ENCODE results near the gene TAF1B.

Gene TAF1B

DNA sequence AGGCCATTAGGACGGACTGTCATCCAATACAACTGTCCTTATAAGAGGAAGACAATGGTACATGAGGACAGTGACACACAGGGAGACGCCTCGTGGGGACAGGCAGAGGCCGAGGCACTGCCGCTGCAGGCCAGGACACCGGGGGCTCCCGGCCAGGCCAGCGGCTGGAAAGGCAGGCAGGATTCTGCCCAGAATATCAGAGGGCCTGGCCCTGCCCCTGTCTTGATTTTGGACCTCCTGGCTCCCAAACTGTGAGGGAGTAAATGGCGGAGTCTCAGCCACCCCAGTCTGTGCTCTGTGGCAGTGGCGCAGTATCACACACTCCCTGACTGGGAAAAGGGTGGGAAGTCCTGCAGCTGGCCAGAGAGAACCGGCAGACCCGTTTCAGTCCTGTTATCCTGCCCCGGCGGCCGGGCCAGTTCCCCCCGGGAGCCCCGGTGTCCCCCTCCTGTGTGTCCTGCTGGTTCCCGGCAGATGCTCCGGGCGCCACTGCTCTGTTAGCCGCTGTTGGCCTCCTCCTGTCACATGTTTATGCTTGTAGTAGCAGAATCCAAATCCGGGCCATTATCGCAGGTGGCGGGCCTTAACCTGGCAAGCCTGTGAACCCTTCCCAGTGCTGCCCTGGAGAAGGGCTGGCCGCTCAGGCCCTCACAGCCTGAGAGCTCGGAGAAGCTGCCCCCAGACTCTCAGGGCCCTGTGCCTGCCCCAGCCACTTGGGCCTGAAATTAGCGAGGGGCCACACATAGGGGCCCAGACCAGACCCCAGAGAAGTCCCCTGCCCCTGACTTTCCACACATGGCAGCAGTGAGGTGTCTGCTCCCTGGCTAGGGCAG, 31.4 kb upstream of the TAF1B start:
- in situ Hi-C loops (cut with HindIII; ENCODE audit: low pct_unique_long_range_greater_than_20kb, low sequenced_read_pairs): no loop called here

DNA sequence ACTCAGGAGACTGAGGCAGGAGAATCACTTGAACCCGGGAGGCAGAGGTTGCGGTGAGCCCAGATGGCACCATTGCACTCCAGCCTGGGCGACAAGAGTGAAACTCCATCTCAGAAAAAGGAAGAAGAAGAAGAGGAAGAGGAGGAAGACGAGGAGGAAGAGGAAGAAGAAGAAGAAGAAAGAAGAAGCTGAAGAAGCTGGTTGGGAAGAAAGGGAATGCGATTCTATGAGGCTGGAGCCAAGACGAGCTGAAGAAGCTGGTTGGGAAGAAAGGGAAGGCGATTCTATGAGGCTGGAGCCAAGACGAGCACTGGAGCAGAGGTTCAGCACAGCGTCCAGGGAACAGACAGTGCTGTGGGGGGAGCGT, 30.3 kb upstream of the TAF1B start:
- in situ Hi-C loops (cut with HindIII; ENCODE audit: low pct_unique_long_range_greater_than_20kb, low sequenced_read_pairs): no loop called here
- no peak for DNase-seq (ENCODE audit: low read depth in 1 of 2, low spot score in 1 of 2)
- no peak for TF ChIP-seq JUND (IDR thresholded peaks at IDR 0.05; ENCODE audit: low read depth)

More for the DNA sequence above, 31.4 kb upstream of the TAF1B start:
- TF ChIP-seq JUND (IDR thresholded peaks at IDR 0.05; ENCODE audit: low read depth): no peak
- DNase-seq (ENCODE audit: low read depth in 1 of 2, low spot score in 1 of 2): no peak

DNA sequence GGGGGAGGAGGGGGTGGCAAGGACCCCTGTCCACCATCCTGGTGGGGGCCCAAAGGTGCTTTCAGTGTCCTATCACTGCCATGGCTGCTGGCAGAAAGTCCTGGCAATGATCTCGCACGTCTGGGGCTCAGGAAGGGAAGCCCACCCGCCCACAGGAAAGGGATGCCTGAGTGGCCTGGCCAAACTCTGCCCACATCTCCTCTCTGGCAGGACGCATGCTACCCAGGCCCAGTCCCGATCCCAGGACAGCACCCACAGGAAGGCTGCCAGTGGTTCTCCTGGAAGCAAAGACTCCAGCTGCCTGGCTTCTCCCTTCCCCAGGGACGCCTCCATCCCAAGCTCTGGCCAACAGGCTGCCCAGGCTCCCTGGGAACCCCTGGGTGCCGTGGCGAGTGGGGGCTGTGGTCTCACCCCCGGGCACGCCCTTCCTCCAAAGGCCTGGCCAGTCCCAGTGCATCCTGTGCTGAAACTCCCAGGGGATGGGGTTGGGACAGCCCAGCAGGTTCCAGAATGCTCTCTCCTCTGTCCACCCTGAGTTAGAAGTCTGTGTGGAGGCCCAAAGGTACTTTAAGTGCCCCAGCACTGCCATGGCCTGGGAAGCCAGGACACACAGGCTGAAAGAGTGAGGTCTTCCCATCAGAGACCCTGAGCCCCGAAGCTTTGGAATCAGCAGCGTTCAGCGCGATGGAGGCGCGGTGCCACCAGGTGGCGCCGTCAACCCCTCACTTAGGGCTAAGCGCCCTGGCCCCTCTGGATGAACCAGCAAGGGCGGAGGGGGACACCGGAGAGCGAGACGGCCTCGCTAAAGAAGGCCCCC, 29.8 kb upstream of the TAF1B start:
- TF ChIP-seq JUND (IDR thresholded peaks at IDR 0.05; ENCODE audit: low read depth): no peak
- in situ Hi-C loops (cut with HindIII; ENCODE audit: low pct_unique_long_range_greater_than_20kb, low sequenced_read_pairs): no loop called here
- peak; percentile 53 to 63 for DNase-seq (ENCODE audit: low read depth in 1 of 2, low spot score in 1 of 2)

DNA sequence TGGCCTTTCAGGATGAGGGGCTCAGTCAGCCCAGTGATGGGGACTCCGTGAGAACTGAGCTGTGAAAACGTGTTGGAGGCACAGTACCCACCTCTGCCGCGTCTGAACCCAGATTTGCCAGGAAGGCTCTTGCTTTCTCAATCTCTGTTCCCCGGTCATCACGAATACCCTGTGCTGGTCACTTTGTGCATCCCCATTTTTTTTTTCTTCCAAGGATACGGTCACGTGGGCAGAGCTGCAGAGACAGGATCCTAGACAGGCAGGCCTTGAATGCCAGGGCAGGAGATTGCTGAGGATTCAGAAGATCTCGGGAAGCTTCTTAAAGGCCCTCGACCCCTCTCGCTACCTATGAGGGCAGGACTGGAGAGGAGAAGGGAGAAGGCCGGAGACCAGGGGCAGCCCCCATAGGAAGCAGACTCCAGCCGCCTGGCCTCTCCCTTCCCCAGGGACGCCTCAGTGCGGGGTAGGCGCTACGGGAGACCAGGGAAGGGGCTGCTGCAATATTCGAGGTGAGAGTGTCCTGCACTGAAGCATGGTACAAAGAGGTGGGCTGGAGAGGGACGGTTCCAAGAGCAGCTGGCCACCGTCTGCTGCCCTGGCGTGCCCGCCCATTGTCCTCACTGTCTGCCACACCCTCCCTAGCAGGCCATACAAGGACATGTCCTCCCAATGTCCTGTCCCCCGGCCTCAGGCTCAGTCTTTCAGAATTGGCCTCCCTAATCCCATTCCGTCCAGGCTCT, 29.0 kb upstream of the TAF1B start:
- in situ Hi-C loops (cut with HindIII; ENCODE audit: low pct_unique_long_range_greater_than_20kb, low sequenced_read_pairs): no loop called here
- no peak for TF ChIP-seq JUND (IDR thresholded peaks at IDR 0.05; ENCODE audit: low read depth)
- no peak for DNase-seq (ENCODE audit: low read depth in 1 of 2, low spot score in 1 of 2)

DNA sequence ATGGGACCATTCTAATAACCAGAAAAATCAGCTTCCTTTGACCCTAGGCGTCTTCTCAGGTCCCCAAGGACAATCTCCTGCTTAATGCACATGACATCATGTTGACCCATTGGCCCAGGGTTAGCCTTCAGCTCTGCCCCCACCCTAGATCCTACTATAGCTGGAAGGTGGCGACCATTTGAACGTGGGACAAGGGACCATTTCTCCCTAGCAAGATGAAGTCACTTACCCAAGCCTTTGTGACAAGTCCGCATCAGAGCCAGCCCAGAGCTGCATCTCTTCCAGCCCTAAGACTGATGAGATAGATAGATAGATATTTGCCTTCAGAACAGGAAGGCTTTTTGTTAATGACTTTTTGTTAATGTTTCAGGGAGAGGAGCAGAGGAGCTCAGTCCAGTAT, 28.2 kb upstream of the TAF1B start:
- no peak for TF ChIP-seq JUND (IDR thresholded peaks at IDR 0.05; ENCODE audit: low read depth)
- in situ Hi-C loops (cut with HindIII; ENCODE audit: low pct_unique_long_range_greater_than_20kb, low sequenced_read_pairs): no loop called here
- DNase-seq (ENCODE audit: low read depth in 1 of 2, low spot score in 1 of 2): no peak

DNA sequence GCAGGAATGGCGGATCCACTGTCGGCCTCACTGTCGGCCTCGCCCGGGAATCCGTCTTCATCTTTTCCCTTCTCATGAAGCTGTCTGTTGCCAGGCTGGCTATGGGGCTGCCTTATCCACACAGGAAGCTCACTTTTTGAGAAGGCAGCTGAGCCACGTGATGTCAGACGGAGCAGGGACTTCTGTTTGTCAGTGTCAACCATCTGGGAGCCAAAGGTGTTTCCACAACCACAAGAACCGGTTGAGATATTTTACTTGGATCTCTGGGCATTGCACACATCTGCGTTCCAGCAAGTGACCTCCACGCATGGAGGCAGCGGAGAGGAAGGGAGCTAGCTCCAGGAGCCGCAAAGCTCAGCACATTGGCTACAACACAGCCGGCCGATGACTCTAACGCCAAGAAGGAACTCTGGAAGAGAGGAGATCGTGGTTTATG, 27.4 kb upstream of the TAF1B start:
- no peak for TF ChIP-seq JUND (IDR thresholded peaks at IDR 0.05; ENCODE audit: low read depth)
- DNase-seq (ENCODE audit: low read depth in 1 of 2, low spot score in 1 of 2): no peak
- in situ Hi-C loops (cut with HindIII; ENCODE audit: low pct_unique_long_range_greater_than_20kb, low sequenced_read_pairs): no loop called here

DNA sequence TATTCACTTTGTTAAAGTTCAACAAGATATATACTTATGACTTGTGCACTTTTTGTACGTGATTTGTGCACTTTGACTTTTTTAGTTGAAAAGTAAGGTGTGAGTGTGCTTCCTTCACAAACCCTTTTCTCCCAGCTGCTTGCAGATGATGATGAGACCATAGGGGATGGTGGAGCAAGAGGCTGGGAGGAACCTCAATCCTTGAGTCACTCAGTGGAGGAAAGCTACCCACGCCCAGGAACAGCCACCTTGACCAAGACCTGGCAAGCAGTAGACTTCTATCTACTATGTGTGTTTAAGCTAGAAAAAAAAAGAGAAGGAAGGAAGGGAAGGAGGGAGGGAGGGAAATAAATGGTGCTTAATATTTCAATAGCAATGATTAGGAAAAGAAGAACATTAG, 25.2 kb upstream of the TAF1B start:
- TF ChIP-seq JUND (IDR thresholded peaks at IDR 0.05; ENCODE audit: low read depth): no peak
- no peak for DNase-seq (ENCODE audit: low read depth in 1 of 2, low spot score in 1 of 2)
- in situ Hi-C loops (cut with HindIII; ENCODE audit: low pct_unique_long_range_greater_than_20kb, low sequenced_read_pairs): no loop called here

DNA sequence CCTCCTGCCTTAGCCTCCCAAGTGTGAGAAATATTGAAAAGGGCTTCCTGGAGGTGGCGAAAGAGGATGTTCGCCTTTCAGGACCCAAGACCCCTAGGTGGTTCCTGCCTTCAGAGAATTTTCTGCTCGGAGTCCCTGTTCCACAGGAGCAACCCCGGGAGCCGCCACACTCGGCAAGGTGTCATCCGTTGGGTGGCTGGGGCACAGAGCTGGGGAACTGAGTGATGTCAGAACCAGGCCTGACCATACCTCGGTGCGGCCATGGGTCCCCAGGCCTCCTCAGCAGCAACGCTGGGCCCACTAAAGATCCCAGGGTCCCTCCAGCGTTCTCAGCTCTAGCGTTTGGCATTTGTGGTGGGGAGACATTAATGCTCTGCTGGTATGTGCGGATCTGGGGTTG, 23.7 kb upstream of the TAF1B start:
- DNase-seq (ENCODE audit: low read depth in 1 of 2, low spot score in 1 of 2): no peak
- no peak for TF ChIP-seq JUND (IDR thresholded peaks at IDR 0.05; ENCODE audit: low read depth)
- in situ Hi-C loops (cut with HindIII; ENCODE audit: low pct_unique_long_range_greater_than_20kb, low sequenced_read_pairs): no loop called here

DNA sequence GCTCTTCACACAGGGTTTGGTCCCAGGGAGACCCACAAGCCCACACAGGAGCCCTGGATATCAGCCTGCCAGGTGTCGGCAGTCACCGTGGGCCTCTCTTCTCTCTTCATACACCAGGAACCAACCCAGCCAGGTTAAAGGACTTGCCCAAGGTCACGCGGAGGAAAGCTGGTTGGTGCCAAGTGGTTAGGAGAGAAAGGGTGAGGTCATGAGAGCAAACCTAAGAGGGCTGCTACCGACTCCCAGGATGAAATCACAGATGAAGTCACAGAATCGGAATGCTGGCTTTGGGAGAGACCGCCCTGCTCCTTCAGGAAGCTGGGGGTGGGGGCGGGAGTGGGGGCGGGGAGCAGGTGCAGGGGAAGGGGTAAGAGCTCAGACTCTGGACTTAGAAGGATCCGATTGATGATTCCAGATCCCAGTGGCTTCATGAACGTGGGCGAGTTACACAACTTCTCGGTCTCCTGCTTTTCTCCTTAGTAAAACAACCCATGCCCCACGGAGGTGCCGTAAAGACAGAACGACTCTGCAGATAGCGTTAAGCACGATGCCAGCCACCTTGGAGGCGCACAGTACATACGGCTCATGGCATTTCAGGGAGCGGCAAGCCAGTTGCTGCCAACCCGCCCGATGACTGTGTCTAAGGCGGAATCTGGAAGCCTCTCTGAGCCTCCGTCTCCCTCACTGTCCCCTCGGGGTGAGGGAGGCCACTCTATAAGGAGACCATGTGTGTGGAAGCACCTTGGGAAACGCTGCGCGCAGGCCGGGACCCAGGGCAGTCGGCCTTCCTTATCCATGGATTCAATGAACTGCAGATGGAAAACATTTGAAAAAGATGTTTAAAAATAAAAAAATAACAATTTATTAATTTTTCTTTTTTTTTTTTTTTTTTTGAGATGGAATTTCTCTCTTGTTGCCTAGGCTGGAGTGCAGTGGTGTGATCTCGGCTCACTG, 23.0 kb upstream of the TAF1B start:
- TF ChIP-seq JUND (IDR thresholded peaks at IDR 0.05; ENCODE audit: low read depth): no peak
- DNase-seq (ENCODE audit: low read depth in 1 of 2, low spot score in 1 of 2): no peak
- in situ Hi-C loops (cut with HindIII; ENCODE audit: low pct_unique_long_range_greater_than_20kb, low sequenced_read_pairs): no loop called here

DNA sequence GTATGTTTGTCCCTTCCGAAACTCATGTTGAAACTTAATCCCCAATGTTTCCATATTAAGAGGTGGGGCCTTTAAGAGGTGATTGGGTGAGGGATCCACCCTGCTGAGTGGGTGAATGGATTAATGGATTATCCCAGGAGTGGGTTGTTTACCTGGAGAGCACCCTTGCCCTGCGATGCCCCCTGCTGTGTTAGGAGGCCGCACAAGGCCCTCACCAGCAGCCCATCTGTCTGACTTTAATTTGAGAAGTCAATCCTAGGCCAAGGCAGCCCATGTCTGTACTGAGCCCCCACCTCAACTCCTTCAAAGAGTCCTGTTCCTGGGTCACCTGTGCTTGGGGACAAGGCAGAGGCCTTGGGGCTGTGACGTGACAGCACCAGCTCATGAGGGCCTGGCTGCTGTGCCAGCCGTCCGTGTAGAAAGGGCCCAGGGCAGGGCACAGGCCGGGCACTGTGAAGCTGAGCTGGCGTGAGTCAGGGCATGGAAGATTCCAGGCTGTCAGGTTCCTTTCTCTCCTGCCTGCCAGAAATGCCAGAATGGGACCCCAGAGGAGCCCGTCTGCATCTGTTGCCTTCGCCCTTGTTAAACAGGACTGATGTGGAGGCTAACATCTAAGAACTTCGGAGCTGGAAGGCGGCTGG, 21.3 kb upstream of the TAF1B start:
- in situ Hi-C loops (cut with HindIII; ENCODE audit: low pct_unique_long_range_greater_than_20kb, low sequenced_read_pairs): no loop called here
- no peak for DNase-seq (ENCODE audit: low read depth in 1 of 2, low spot score in 1 of 2)
- no peak for TF ChIP-seq JUND (IDR thresholded peaks at IDR 0.05; ENCODE audit: low read depth)

DNA sequence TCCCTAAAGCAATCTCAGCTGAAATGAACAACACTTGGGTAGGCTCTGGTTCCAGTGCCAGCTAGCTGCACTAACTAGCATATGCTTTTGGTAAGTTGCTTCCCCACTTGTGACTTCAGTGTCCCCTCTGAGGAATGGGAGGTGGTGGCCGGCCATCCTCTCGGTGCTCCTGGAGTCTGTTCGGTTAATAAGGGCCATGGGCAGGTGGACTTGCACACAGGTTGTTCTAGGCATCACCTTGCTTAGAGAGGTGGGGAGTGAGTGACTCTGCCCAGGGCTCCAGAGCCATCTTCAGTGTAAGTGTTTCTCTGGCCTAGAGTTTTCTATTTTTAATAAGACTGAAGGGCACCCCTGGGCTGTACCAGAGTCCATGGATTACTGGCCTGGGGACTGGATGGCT, 18.8 kb upstream of the TAF1B start:
- DNase-seq (ENCODE audit: low read depth in 1 of 2, low spot score in 1 of 2): no peak
- TF ChIP-seq JUND (IDR thresholded peaks at IDR 0.05; ENCODE audit: low read depth): no peak
- in situ Hi-C loops (cut with HindIII; ENCODE audit: low pct_unique_long_range_greater_than_20kb, low sequenced_read_pairs): no loop called here

Measured in T47D (cell line).